Measurements from ENCODE around the gene MBD1. TPM values are rescaled to one million over a fixed set of nuclear protein-coding genes. Genes with fewer than 3 reads are reported as not detected.

MBD1 gene
- 87.2 and 107 TPM in 2 replicates for total RNA-seq

GRCh38 chr18:50281295-50281971 lies at the start of gene MBD1:
Gene MBD1 (minus strand): TSS chr18:50281523. CDS start chr18:50279992, 1,531 bp downstream.

GRCh38 chr18:50287441-50288347 lies 6.4 kb upstream of the MBD1 start, which contains the start of gene CXXC1:
Gene CXXC1 (minus strand): TSS chr18:50287692. CDS start chr18:50287589, 103 bp downstream.

GRCh38 chr18:50266248-50266704 lies 15.0 kb downstream of the MBD1 start, which contains the start of gene CFAP53:
Gene CFAP53 (minus strand): TSS chr18:50266495. CDS start chr18:50266404, 91 bp downstream.

Other genes with a start within 250 kb of the MBD1 start
- gene MYO5B, start 86.4 kb downstream of the MBD1 start, total RNA-seq = 2.5 and 7.7 TPM in 2 replicates
- 0.04 and 0.86 TPM in 2 replicates for gene CFAP53, start 15.0 kb downstream of the MBD1 start, total RNA-seq
- 35.5 and 53.5 TPM in 2 replicates for gene CXXC1, start 6.2 kb upstream of the MBD1 start, total RNA-seq
- gene SKA1, start 93.5 kb upstream of the MBD1 start, total RNA-seq = 11.4 and 20.0 TPM in 2 replicates

Data from hair follicular keratinocyte (primary cell).